Right renal cortex interstitium (tissue), 3 donors: ENCODE measurements around the gene NELL1. TPM values are rescaled to one million over a fixed set of nuclear protein-coding genes. Genes with fewer than 3 reads are reported as not detected.
"Not testable (repeated sequence)": the region's sequence is repeated elsewhere in the genome, so short reads cannot be mapped to it uniquely, and the experiment has no call there.

ENCODE experiments used
- DNase-seq, 3 donors: peaks; one replicate each; pipeline ENCODE4 v3.0.0-alpha.2; 2013; ENCODE audit warnings: low read depth in 3 of 3, low spot score in 2 of 3
- polyA plus RNA-seq, 3 donors: library from polyadenylated mRNA; unstranded; fragments of 120-200 nt; gene quantifications; one replicate each; pipeline ENCODE4 v1.2.1, GENCODE V29; 2013; ENCODE audit not compliant: insufficient read length in 3 of 3

NELL1 gene
- polyA plus RNA-seq, 3 donors, result 2.8 to 3.8 (median 3.6) TPM

- DNase-seq, result no peak
Measured at GRCh38 chr11:21072558-21072957, 403.2 kb downstream of the NELL1 start.

- no peak for DNase-seq
Measured at GRCh38 chr11:21082853-21083252, 413.5 kb downstream of the NELL1 start.

GRCh38 chr11:21088930-21089329 lies 419.5 kb downstream of the NELL1 start:
- DNase-seq, result no peak

GRCh38 chr11:21104641-21105040 lies 435.3 kb downstream of the NELL1 start:
- no peak for DNase-seq

- DNase-seq, result no peak
Measured at GRCh38 chr11:21105196-21105917, 436.0 kb downstream of the NELL1 start.

- DNase-seq, result no peak
Measured at GRCh38 chr11:21109341-21109740, 440.0 kb downstream of the NELL1 start.

GRCh38 chr11:21110415-21110814 lies 441.0 kb downstream of the NELL1 start:
- no peak for DNase-seq

GRCh38 chr11:21113876-21114275 lies 444.5 kb downstream of the NELL1 start:
- DNase-seq, result no peak

- no peak for DNase-seq
Measured at GRCh38 chr11:21116009-21116408, 446.6 kb downstream of the NELL1 start.

GRCh38 chr11:21119411-21119810 lies 450.0 kb downstream of the NELL1 start:
- peak in 1 of 3 donors; percentile 16 for DNase-seq

- no peak for DNase-seq
Measured at GRCh38 chr11:21121991-21122390, 452.6 kb downstream of the NELL1 start.

- no peak for DNase-seq
Measured at GRCh38 chr11:21122523-21122922, 453.1 kb downstream of the NELL1 start.

- DNase-seq, result no peak
Measured at GRCh38 chr11:21132146-21132720, 462.8 kb downstream of the NELL1 start.

GRCh38 chr11:21133244-21133643 lies 463.9 kb downstream of the NELL1 start:
- DNase-seq, result no peak

GRCh38 chr11:21133722-21134121 lies 464.3 kb downstream of the NELL1 start:
- DNase-seq, result no peak

- no peak for DNase-seq
Measured at GRCh38 chr11:21137803-21138202, 468.4 kb downstream of the NELL1 start.

- not testable (repeated sequence) for DNase-seq
Measured at GRCh38 chr11:21141557-21141956, 472.2 kb downstream of the NELL1 start.

GRCh38 chr11:21142007-21142406 lies 472.6 kb downstream of the NELL1 start:
- no peak for DNase-seq

GRCh38 chr11:21144531-21144930 lies 475.1 kb downstream of the NELL1 start:
- no peak for DNase-seq

- peak in 2 of 3 donors; percentile 5 to 21 for DNase-seq
Measured at GRCh38 chr11:21148376-21148775, 479.0 kb downstream of the NELL1 start.

- no peak for DNase-seq
Measured at GRCh38 chr11:21160140-21160539, 490.8 kb downstream of the NELL1 start.

- DNase-seq, result no peak
Measured at GRCh38 chr11:21169639-21170038, 500.3 kb downstream of the NELL1 start.
